Stimulated activated CD4-positive, alpha-beta T cell treated with anti-CD3 and anti-CD28 coated beads, Interleukin-15, amount 100 ng/mL, for 1 hour (primary cell): ENCODE measurements around the gene TIPRL.
"Not testable (repeated sequence)": the region's sequence is repeated elsewhere in the genome, so short reads cannot be mapped to it uniquely, and the experiment has no call there.

ENCODE experiments used
- DNase-seq, 2 donors: peaks; one replicate each; pipeline ENCODE4 v3.0.0-alpha.2; 2020; ENCODE audit warnings: low read depth in 1 of 2, low spot score in 1 of 2

TIPRL gene

DNA sequence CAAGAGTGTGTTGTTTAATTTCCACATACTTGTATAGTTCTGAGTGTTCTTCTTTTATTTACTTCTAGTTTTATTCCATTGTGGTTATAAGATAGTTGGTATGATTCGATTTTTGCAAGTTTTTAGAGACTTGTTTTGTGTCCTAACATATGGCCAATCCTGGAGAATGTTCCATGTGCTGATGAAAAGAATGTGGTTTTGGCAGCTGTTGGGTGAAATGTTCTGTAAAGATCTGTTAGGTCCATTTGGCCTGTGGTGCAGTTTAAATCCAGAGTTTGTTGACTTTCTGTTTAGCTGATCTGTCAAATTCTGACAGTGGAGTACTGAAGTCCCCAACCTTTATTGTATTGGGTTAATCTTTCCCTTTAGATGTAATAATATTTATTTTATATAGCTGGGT, 19.5 kb upstream of the TIPRL start:
- DNase-seq, result no peak

DNA sequence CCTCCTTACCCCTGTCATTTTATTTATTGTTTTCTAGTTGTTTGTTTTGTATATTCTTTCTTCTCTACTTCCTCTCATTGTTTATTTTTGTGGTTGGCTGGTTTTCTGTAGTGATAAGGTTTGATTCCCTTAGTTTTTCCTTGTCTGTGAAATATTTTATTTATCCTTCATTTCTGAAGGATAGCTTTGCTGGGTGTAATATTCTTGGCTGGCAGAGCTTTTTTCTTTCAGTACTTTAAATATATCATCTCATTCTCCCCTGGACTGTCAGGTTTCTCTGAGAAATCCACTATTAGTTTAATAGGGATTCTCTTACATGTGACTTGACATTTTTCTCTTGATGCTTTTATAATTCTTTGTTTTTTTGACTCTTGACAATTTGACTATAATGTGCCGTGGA, 18.8 kb upstream of the TIPRL start:
- no peak for DNase-seq

- DNase-seq, result no peak
Observed at GRCh38 chr1:168161459-168161858, 17.3 kb upstream of the TIPRL start.

DNA sequence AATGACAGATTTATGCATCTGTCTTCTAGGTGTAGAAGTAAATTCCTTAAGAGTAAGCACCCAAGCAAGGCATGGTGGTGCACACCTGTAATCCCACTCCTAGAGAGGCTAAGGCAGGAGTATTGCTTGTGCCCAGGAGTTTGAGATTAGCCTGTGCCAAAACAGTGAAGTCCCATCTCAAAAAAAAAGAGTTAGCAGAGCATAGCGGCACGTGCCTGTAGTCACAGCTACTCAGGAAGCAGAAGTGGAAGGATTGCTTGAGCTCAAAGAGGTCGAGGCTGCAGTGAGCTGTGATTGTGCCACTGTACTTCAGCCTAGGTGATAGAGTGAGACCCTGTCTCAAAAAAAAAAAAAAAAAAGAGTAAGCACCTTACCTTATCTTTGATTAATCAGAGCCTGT, 15.1 kb upstream of the TIPRL start:
- DNase-seq, result no peak

DNA sequence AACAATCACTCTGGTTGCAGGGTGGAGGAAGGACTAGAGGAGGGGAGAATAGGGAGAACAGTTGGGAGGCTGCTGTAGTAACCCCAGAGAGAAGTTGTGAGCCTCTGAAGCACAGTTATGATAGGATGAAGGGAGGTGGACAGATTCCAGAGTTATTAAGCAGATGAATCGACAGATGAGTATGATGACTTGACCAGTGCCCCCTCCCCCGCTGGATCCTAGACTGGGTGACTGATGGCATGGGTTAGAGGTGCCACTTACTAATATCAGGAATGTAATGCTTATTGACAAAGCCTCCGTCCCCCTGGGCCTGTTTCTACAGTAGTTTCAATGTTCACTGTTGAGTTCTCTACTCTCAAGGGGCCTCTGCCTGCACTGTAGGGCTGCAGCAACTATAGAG, 14.0 kb upstream of the TIPRL start:
- DNase-seq, result no peak

GRCh38 chr1:168167806-168168205, 11.0 kb upstream of the TIPRL start:
- no peak for DNase-seq

- DNase-seq, result no peak
Observed at GRCh38 chr1:168170564-168171508, 7.9 kb upstream of the TIPRL start.

GRCh38 chr1:168172250-168172915, 6.4 kb upstream of the TIPRL start:
- DNase-seq, result no peak

DNA sequence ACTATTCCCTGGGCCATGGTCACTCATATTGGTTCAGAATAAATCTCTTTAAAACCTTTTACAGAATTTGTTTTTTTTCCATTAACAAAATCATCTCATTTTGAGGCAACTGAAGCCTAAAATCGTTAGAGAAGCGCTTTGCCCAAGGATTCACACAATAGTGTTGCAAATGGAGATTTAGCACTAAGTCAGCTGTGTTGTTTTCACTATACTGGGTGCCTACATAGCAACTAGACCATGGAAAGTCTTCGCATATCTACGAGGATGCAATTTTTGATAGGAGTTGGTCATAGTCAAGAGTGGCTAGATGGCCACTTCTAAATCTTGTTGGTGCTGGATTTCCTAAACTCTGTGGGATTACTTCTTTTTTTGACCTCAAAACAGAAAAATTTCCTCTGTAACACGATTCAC, 530 bp upstream of the TIPRL start:
- DNase-seq, result no peak

GRCh38 chr1:168179438-168180147, 831 bp downstream of the TIPRL start:
- DNase-seq, result no peak

- DNase-seq, result no peak
Observed at GRCh38 chr1:168180148-168180524, 1.4 kb downstream of the TIPRL start.

DNA sequence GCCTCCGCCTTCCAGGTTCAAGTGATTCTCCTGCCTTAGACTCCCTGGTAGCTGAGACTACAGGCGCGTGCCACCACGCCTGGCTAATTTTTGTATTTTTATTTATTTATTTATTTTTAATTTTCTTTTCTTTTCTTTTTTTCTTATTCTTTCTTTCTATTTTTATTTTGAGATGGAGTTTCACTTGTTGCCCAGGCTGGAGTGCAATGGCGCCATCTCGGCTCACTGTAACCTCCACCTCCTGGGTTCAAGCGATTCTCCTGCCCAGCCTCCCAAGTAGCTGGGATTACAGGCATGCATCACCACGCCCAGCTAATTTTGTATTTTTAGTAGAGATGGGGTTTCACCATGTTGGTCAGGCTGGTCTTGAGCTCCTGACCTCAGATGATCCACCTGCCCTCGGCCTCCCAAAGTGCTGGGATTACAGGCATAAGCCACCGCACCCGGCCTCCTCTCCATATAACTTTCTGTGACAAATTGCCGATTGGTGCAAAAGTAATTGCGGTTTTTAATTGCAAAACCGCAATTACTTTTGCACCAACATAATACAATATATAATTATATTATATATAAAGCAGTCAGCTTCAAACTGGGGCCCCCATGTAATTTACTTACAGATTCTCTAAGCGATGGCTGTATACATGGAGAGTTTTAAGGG, 2.4 kb downstream of the TIPRL start:
- DNase-seq, result not testable (repeated sequence)

DNA sequence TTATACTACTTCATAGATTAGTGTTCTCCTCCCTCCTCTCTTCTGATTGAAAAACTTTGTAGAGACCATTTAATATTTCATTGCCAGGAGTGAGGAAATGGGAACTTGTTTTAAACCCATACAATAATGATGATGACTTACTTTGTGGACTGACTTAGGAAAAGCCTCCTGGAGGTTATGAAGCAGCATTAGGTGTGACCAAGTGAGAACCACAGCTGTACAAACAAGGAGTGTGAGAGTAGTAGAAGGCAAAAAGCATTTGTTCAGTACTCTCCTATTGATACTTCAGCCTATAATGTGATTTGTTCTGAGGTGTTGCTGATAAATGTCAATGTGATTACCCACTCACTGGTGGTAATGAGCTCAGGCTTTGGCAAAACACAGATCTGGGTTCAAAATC, 8.4 kb downstream of the TIPRL start:
- DNase-seq, result no peak

DNA sequence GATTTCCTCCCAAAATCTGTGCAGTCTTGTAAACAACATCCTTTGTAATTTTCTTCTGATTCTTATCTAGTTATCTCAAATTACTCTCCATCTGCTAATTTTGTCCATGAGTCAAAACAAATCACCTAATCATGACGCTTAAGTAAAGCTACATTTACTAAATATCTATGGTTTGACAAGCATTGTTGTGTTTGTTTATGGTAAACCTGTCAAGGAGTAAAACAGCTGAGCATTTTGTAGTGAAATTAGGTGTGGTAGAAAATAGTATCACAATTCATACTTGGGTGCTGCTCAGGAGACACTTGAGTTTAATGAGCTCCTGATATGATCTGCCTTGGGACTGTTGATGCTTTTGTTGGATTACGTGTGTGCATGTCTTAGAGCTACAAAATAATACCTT, 11.6 kb downstream of the TIPRL start:
- DNase-seq, result no peak

GRCh38 chr1:168195199-168196135, 16.7 kb downstream of the TIPRL start:
- no peak for DNase-seq

GRCh38 chr1:168199056-168199455, 20.3 kb downstream of the TIPRL start:
- DNase-seq, result no peak

- DNase-seq, result no peak
Observed at GRCh38 chr1:168202941-168203654, 24.3 kb downstream of the TIPRL start.

GRCh38 chr1:168206111-168206510, 27.3 kb downstream of the TIPRL start:
- no peak for DNase-seq

DNA sequence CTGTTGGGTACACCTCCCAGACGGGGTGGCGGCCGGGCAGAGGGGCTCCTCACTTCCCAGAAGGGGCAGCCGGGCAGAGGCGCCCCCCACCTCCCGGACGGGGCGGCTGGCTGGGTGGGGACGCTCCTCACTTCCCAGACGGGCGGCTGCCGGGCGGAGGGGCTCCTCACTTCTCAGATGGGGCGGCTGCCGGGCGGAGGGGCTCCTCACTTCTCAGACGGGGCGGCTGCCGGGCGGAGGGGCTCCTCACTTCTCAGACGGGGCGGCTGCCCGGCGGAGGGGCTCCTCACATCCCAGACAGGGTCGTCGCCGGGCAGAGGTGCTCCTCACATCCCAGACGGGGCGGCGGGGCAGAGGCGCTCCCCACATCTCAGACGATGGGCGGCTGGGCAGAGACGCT, 28.9 kb downstream of the TIPRL start:
- DNase-seq, result not testable (repeated sequence)

DNA sequence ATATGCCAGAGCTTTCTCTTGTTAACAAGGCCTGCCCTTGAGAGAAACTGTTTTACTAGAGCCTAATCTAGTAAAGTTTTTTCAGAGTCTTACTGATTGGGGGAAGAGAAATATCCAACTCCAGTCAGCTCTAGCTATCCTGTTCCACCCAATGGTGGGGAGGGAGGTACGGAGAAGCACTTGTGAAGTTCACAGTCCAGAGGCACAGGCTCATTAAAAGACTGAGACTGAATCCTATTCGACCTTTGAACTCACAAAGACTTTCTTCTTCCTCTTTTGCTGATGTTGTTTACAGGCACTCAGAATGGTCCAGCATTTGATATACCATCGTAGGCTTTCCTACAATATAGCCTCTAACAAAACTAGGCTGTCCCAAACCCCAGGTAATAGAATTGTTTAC, 31.6 kb downstream of the TIPRL start:
- no peak for DNase-seq
